Mucosa of descending colon (tissue), 3 donors: ENCODE measurements around the gene B4GALT1. TPM values are rescaled to one million over a fixed set of nuclear protein-coding genes. Genes with fewer than 3 reads are reported as not detected.

Source experiments
- ATAC-seq: fragments of 200-7000 bp; cut with Tn5 transposase; one replicate; pipeline ENCODE4 v1.9.1; 2020; ENCODE audit warnings: mild to moderate bottlenecking, moderate library complexity
- DNase-seq, 3 donors: peaks; one replicate each; pipeline ENCODE4 v3.0.0-alpha.2; 2020
- H3K36me3 ChIP-seq: fragments of 200-600 bp; one replicate; pipeline ENCODE4 v1.8.0; 2021; ENCODE audit warnings: low read depth, mild to moderate bottlenecking
- H3K4me1 ChIP-seq: fragments of 200-600 bp; one replicate; pipeline ENCODE4 v1.8.0; 2021; ENCODE audit warnings: low read depth, mild to moderate bottlenecking
- H3K4me3 ChIP-seq: fragments of 200-600 bp; one replicate; pipeline ENCODE4 v1.8.0; 2021; ENCODE audit warnings: mild to moderate bottlenecking
- H3K9me3 ChIP-seq: fragments of 200-600 bp; one replicate; pipeline ENCODE4 v1.8.0; 2021; ENCODE audit warnings: mild to moderate bottlenecking
- CTCF ChIP-seq: fragments of 200-600 bp; IDR thresholded peaks from one replicate; pipeline ENCODE4 v1.8.0; 2022; ENCODE audit warnings: antibody characterized with exemption, mild to moderate bottlenecking
- intact Hi-C, 2 donors: fragments of 100-400 bp; cut with DNase I in 1 of 2; cut with micrococcal nuclease in 1 of 2; formaldehyde crosslinking; loops; one replicate each; pipeline versions ENCODE4 v1.11.0 to v1.11.1; 2022; cut with DNase I, micrococcal nuclease
- total RNA-seq, 3 donors: library from RNA; stranded (reverse); fragmentation: NEBNext Ultra II Directional in 2 of 3; extraction: Animal tissue kit (Norgen Biotek cat#: 25700) in 2 of 3; gene quantifications; one replicate each; pipeline versions ENCODE4 v1.2.1 to v1.2.4, GENCODE V29; 2021 to 2023
- donor health status: DM: no; HTN: no; CAD: no; lungs with moderate emphysema.
- donor health status: DM: no; HTN: no; CAD: no.
- donor health status: DM: no; HTN: yes; CAD: no.

B4GALT1 gene
- total RNA-seq, 3 donors from 2014 or later: 66.0 to 203 (median 103) TPM

- intact Hi-C loops: no loop called here
- DNase-seq (no peak), ATAC-seq (no peak)
- no peak for TF ChIP-seq CTCF
- Histone ChIP-seq H3K4me1 (no peaks in the 10 kb centered on the region), H3K4me3 (no peak overlapping the region), H3K36me3 (no peaks in the 10 kb centered on the region), H3K9me3 (no peaks in the 10 kb centered on the region)
Observed at GRCh38 chr9:33104401-33104800, 62.7 kb downstream of the B4GALT1 start.

GRCh38 chr9:33103501-33104281 lies 63.4 kb downstream of the B4GALT1 start:
- Histone ChIP-seq H3K4me1 (no peaks in the 10 kb centered on the region), H3K4me3 (no peak overlapping the region), H3K9me3 (no peaks in the 10 kb centered on the region), H3K36me3 (no peaks in the 10 kb centered on the region)
- no peak for TF ChIP-seq CTCF
- DNase-seq: no peak
- intact Hi-C loops: no loop called here
- no peak for ATAC-seq

- Histone ChIP-seq H3K9me3 (no peaks in the 10 kb centered on the region), H3K36me3 (no peaks in the 10 kb centered on the region), H3K4me3 (no peak overlapping the region), H3K4me1 (no peaks in the 10 kb centered on the region)
- TF ChIP-seq CTCF: no peak
- DNase-seq: no peak
- intact Hi-C loops: no loop called here
- ATAC-seq: no peak
Observed at GRCh38 chr9:33102551-33103210, 64.5 kb downstream of the B4GALT1 start.

- H3K9me3 ChIP-seq: no peaks in the 10 kb centered on the region
- H3K4me1 ChIP-seq: no peaks in the 10 kb centered on the region
- TF ChIP-seq CTCF: no peak
- no peak overlapping the region for H3K4me3 ChIP-seq
- intact Hi-C loops: no loop called here
- DNase-seq: no peak
- H3K36me3 ChIP-seq: no peaks in the 10 kb centered on the region
- no peak for ATAC-seq
Observed at GRCh38 chr9:33101104-33101951, 65.8 kb downstream of the B4GALT1 start.

GRCh38 chr9:33099754-33100153 lies 67.4 kb downstream of the B4GALT1 start:
- no peak for DNase-seq

More at GRCh38 chr9:33099754-33100153, 67.4 kb downstream of the B4GALT1 start:
- Histone ChIP-seq H3K4me1 (no peaks in the 10 kb centered on the region), H3K4me3 (no peak overlapping the region), H3K36me3 (no peaks in the 10 kb centered on the region), H3K9me3 (no peaks in the 10 kb centered on the region)
- no peak for ATAC-seq
- no peak for TF ChIP-seq CTCF
- intact Hi-C loops: no loop called here
